ENCODE results near the gene APBA2.

- TF ChIP-seq EZH2phosphoT487 (IDR thresholded peaks at IDR 0.05; ENCODE audit: borderline replicate concordance, low read depth, low read length) (no peak), CTCF (conservative IDR thresholded peaks at IDR 0.05; ENCODE audit: low read length) (no peak)
Observed at GRCh38 chr15:28964098-28964497, 78.3 kb downstream of the APBA2 start.

All from OCI-LY7 (cell line).